Measurements from ENCODE around the gene STEAP4. TPM values are rescaled to one million over a fixed set of nuclear protein-coding genes. Genes with fewer than 3 reads are reported as not detected.

The STEAP4 gene
- total RNA-seq, result 31.6 and 40.5 TPM in 2 replicates

DNA sequence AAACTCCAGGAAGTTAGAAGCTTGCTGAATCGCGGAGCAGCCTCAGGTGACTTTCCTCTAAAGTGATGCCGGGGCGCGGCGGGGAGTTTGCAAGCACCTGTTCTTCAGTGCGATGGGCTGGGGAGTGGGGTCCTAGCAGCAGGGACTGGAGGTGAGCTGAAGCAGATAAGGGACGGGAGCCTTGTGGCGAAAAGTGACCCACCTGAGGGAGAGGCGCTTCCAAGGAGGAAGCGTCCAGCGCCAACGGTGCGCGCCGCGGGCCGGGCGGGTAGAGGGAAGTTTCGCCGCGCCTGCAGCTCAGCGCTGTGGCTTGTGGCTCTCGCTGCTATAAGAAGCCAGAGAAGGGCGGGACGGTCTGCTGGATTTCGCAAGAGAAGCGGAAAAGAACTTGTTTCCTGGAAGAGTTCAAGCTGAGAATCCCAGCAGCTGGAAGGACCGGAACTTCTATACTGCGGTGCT is at the start of gene STEAP4:
Gene STEAP4, minus strand, starts transcription at position 305 of the 459 bp plus-strand sequence. CDS start 22,625 bp downstream, outside the sequence.

Other genes starting within 250 kb of the STEAP4 start
- gene SRI, start 86.9 kb downstream of the STEAP4 start, total RNA-seq, result 111 and 122 TPM in 2 replicates

Data from cardiac ventricle fibroblast (primary cell).